Immature natural killer cell (primary cell): ENCODE data around the gene ALKBH4. TPM values are rescaled to one million over a fixed set of nuclear protein-coding genes. Genes with fewer than 3 reads are reported as not detected.
A peak's percentile ranks its signal among the peaks of the same experiment; 100 is the strongest.

Experiments used
- DNase-seq, 3 donors: peaks; one replicate each; pipeline ENCODE4 v3.0.0; 2022; ENCODE audit warnings: mixed read lengths in 1 of 3
- H3K27ac Mint-ChIP-seq, 6 donors: one replicate each; pipeline ENCODE4 v1.8.0; 2020; ENCODE audit warnings: mixed read lengths in 6 of 6, mild to moderate bottlenecking in 5 of 6, inconsistent platforms in 4 of 6, moderate library complexity in 3 of 6
- H3K27me3 Mint-ChIP-seq, 3 donors: one replicate each; pipeline ENCODE4 v1.8.0; 2020 to 2021; ENCODE audit warnings: low read depth in 3 of 3, mild to moderate bottlenecking in 3 of 3, mixed read lengths in 3 of 3, moderate library complexity in 3 of 3, inconsistent platforms in 1 of 3
- H3K36me3 Mint-ChIP-seq, 3 donors: one replicate each; pipeline ENCODE4 v1.8.0; 2020; ENCODE audit warnings: mixed read lengths in 3 of 3, inconsistent platforms in 2 of 3, mild to moderate bottlenecking in 2 of 3
- H3K4me1 Mint-ChIP-seq, 2 donors: one replicate each; pipeline ENCODE4 v1.8.0; 2020; ENCODE audit warnings: inconsistent platforms in 2 of 2, mild to moderate bottlenecking in 2 of 2, mixed read lengths in 2 of 2, moderate library complexity in 1 of 2
- H3K4me3 Mint-ChIP-seq, 5 donors: one replicate each; pipeline ENCODE4 v1.8.0; 2020; ENCODE audit warnings: mild to moderate bottlenecking in 5 of 5, mixed read lengths in 5 of 5, inconsistent platforms in 3 of 5, moderate library complexity in 3 of 5
- H3K9me3 Mint-ChIP-seq, 6 donors: one replicate each; pipeline ENCODE4 v1.8.0; 2020; ENCODE audit warnings: mild to moderate bottlenecking in 6 of 6, mixed read lengths in 6 of 6, inconsistent platforms in 4 of 6, moderate library complexity in 3 of 6
- polyA plus RNA-seq, 3 donors: library from polyadenylated mRNA; unstranded; fragments of 300-500 nt; fragmentation: Illumina TruSeq; gene quantifications; one replicate each; pipeline ENCODE4 v1.2.3, GENCODE V29; 2021

ALKBH4 gene
- polyA plus RNA-seq, 3 donors from 2014 or later, result 16.2 to 25.8 (median 18.5) TPM

GRCh38 chr7:102469972-102470825 is 5.5 kb upstream of the ALKBH4 start:
- DNase-seq, result no peak
- H3K4me3 Mint-ChIP-seq, result no peak overlapping the region
- H3K36me3 Mint-ChIP-seq, result peaks cover 0 to 4% (median 0%) of the 10 kb centered on the region in 3 donors
- H3K9me3 Mint-ChIP-seq, result no peaks in the 10 kb centered on the region
- peaks cover 16 to 19% of the 10 kb centered on the region in 2 donors for H3K4me1 Mint-ChIP-seq
- peaks cover 0 to 6% (median 4%) of the 10 kb centered on the region in 3 donors for H3K27me3 Mint-ChIP-seq
- H3K27ac Mint-ChIP-seq, result peak overlapping the region in 1 of 6 donors; percentile 40

- H3K4me3 Mint-ChIP-seq, result no peak overlapping the region
- DNase-seq, result no peak
- H3K27me3 Mint-ChIP-seq, result peaks cover 0 to 6% (median 4%) of the 10 kb centered on the region in 3 donors
- peaks cover 16 to 20% of the 10 kb centered on the region in 2 donors for H3K4me1 Mint-ChIP-seq
- H3K9me3 Mint-ChIP-seq, result no peaks in the 10 kb centered on the region
- peaks cover 0 to 4% (median 0%) of the 10 kb centered on the region in 3 donors for H3K36me3 Mint-ChIP-seq
- H3K27ac Mint-ChIP-seq, result no peak overlapping the region
Observed at GRCh38 chr7:102469351-102469971, 4.8 kb upstream of the ALKBH4 start.

- no peak for DNase-seq
- Mint-ChIP-seq H3K27me3 (peaks cover 0 to 9% (median 4%) of the 10 kb centered on the region in 3 donors), H3K9me3 (no peaks in the 10 kb centered on the region), H3K4me1 (peaks cover 23 to 26% of the 10 kb centered on the region in 2 donors), H3K36me3 (peaks cover 0 to 4% (median 0%) of the 10 kb centered on the region in 3 donors), H3K27ac (no peak overlapping the region), H3K4me3 (no peak overlapping the region)
Observed at GRCh38 chr7:102468478-102469350, 4.1 kb upstream of the ALKBH4 start.

- Mint-ChIP-seq H3K27me3 (peaks cover 0 to 9% (median 4%) of the 10 kb centered on the region in 3 donors), H3K4me3 (no peak overlapping the region), H3K27ac (no peak overlapping the region), H3K9me3 (no peaks in the 10 kb centered on the region), H3K4me1 (peaks cover 26 to 30% of the 10 kb centered on the region in 2 donors), H3K36me3 (peaks cover 0 to 4% (median 0%) of the 10 kb centered on the region in 3 donors)
- no peak for DNase-seq
Observed at GRCh38 chr7:102467581-102468477, 3.2 kb upstream of the ALKBH4 start.

- Mint-ChIP-seq H3K27me3 (peaks cover 0 to 7% (median 4%) of the 10 kb centered on the region in 3 donors), H3K27ac (peak overlapping the region in 2 of 6 donors; percentile 56 to 84), H3K4me1 (peaks cover 30 to 44% of the 10 kb centered on the region in 2 donors), H3K36me3 (peaks cover 0 to 3% (median 0%) of the 10 kb centered on the region in 3 donors), H3K9me3 (no peaks in the 10 kb centered on the region), H3K4me3 (peak overlapping the region; percentile 80 to 95 (median 88))
- no peak for DNase-seq
Observed at GRCh38 chr7:102466097-102466496, 1.4 kb upstream of the ALKBH4 start.

- Mint-ChIP-seq H3K4me3 (peak overlapping the region; percentile 86 to 95 (median 91)), H3K27me3 (peaks cover 0 to 7% (median 4%) of the 10 kb centered on the region in 3 donors), H3K4me1 (peaks cover 35 to 44% of the 10 kb centered on the region in 2 donors), H3K36me3 (peaks cover 0 to 3% (median 3%) of the 10 kb centered on the region in 3 donors), H3K9me3 (no peaks in the 10 kb centered on the region), H3K27ac (peak overlapping the region; percentile 51 to 92 (median 76))
- DNase-seq, result no peak
Observed at GRCh38 chr7:102463841-102464576, 654 bp downstream of the ALKBH4 start.

- H3K27ac Mint-ChIP-seq, result peak overlapping the region in 1 of 6 donors; percentile 16
- peaks cover 21 to 27% of the 10 kb centered on the region in 2 donors for H3K4me1 Mint-ChIP-seq
- no peak for DNase-seq
- peaks cover 0 to 6% (median 0%) of the 10 kb centered on the region in 3 donors for H3K27me3 Mint-ChIP-seq
- no peak overlapping the region for H3K4me3 Mint-ChIP-seq
- H3K36me3 Mint-ChIP-seq, result peaks cover 0 to 3% (median 3%) of the 10 kb centered on the region in 3 donors
- H3K9me3 Mint-ChIP-seq, result no peaks in the 10 kb centered on the region
Observed at GRCh38 chr7:102460467-102460866, 4.2 kb downstream of the ALKBH4 start.

GRCh38 chr7:102459221-102459844 is 5.3 kb downstream of the ALKBH4 start:
- no peak overlapping the region for H3K27ac Mint-ChIP-seq
- peaks cover 0 to 7% (median 3%) of the 10 kb centered on the region in 3 donors for H3K36me3 Mint-ChIP-seq
- H3K4me3 Mint-ChIP-seq, result no peak overlapping the region
- H3K4me1 Mint-ChIP-seq, result peaks cover 18 to 24% of the 10 kb centered on the region in 2 donors
- DNase-seq, result no peak
- peaks cover 0 to 5% (median 0%) of the 10 kb centered on the region in 3 donors for H3K27me3 Mint-ChIP-seq
- H3K9me3 Mint-ChIP-seq, result no peaks in the 10 kb centered on the region

- peaks cover 6 to 10% of the 10 kb centered on the region in 2 donors for H3K4me1 Mint-ChIP-seq
- H3K9me3 Mint-ChIP-seq, result no peaks in the 10 kb centered on the region
- H3K27ac Mint-ChIP-seq, result no peak overlapping the region
- no peak for DNase-seq
- peaks cover 0 to 4% (median 3%) of the 10 kb centered on the region in 3 donors for H3K36me3 Mint-ChIP-seq
- peaks cover 0 to 2% (median 0%) of the 10 kb centered on the region in 3 donors for H3K27me3 Mint-ChIP-seq
- no peak overlapping the region for H3K4me3 Mint-ChIP-seq
Observed at GRCh38 chr7:102457352-102457924, 7.2 kb downstream of the ALKBH4 start.

GRCh38 chr7:102456327-102456726 is 8.3 kb downstream of the ALKBH4 start:
- H3K27me3 Mint-ChIP-seq, result peaks cover 0 to 2% (median 0%) of the 10 kb centered on the region in 3 donors
- H3K4me3 Mint-ChIP-seq, result no peak overlapping the region
- no peak for DNase-seq
- H3K27ac Mint-ChIP-seq, result peak overlapping the region in 1 of 6 donors; percentile 50
- H3K9me3 Mint-ChIP-seq, result no peaks in the 10 kb centered on the region
- peaks cover 0 to 3% (median 3%) of the 10 kb centered on the region in 3 donors for H3K36me3 Mint-ChIP-seq
- H3K4me1 Mint-ChIP-seq, result peaks cover 0 to 5% of the 10 kb centered on the region in 2 donors

GRCh38 chr7:102455596-102455995 is 9.1 kb downstream of the ALKBH4 start:
- Mint-ChIP-seq H3K36me3 (peaks cover 0 to 3% (median 1%) of the 10 kb centered on the region in 3 donors), H3K27ac (no peak overlapping the region), H3K9me3 (no peaks in the 10 kb centered on the region), H3K27me3 (peaks cover 0 to 2% (median 0%) of the 10 kb centered on the region in 3 donors), H3K4me3 (no peak overlapping the region), H3K4me1 (peaks cover 0 to under 1% of the 10 kb centered on the region in 2 donors)
- no peak for DNase-seq
